Tibial nerve (tissue), 4 donors: ENCODE measurements around the gene ORC5.

ENCODE experiments used
- EP300 ChIP-seq, 2 donors: sonication (generic); formaldehyde crosslinking; IDR thresholded peaks; one replicate each; pipeline ENCODE4 v1.6.1; 2017; ENCODE audit warnings: antibody characterized with exemption in 2 of 2, mild to moderate bottlenecking in 1 of 2
- POLR2A ChIP-seq, 2 donors: fragments of 450-650 bp; IDR thresholded peaks; one replicate each; pipeline ENCODE4 v1.6.1; 2017; ENCODE audit warnings: antibody characterized with exemption in 2 of 2, mild to moderate bottlenecking in 2 of 2, moderate library complexity in 2 of 2
- TF ChIP-seq, protein P1 (sequence below), 5 experiments: fragments of 200-600 bp in 3 of 5; fragments of 450-650 bp in 2 of 5; sonication (generic) in 3 of 5; IDR thresholded peaks; one replicate each; pipeline ENCODE4 v1.5.1; 2016 to 2019; ENCODE audit warnings: antibody characterized with exemption in 5 of 5, mild to moderate bottlenecking in 3 of 5, moderate library complexity in 2 of 5

DNA sequence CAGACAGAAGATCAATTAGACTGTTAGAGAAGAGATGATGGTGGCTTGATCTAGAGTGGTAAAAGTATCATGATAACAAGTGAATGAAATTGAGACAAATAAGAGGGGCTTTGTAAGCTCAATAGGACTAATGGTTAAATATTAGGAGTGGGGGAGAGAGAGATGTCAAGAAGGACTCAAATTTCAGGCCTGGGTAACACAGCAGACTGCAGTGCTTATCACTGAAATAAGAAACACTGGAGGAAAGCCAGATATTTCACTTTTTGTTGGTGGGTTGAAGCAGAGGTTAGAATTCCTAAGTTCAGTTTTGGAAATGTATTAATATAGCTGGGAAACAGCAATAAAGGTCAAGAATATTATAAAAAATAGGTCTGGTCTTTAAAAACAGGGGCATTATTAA is 74.6 kb downstream of the ORC5 start:
- TF ChIP-seq, protein P1, sequence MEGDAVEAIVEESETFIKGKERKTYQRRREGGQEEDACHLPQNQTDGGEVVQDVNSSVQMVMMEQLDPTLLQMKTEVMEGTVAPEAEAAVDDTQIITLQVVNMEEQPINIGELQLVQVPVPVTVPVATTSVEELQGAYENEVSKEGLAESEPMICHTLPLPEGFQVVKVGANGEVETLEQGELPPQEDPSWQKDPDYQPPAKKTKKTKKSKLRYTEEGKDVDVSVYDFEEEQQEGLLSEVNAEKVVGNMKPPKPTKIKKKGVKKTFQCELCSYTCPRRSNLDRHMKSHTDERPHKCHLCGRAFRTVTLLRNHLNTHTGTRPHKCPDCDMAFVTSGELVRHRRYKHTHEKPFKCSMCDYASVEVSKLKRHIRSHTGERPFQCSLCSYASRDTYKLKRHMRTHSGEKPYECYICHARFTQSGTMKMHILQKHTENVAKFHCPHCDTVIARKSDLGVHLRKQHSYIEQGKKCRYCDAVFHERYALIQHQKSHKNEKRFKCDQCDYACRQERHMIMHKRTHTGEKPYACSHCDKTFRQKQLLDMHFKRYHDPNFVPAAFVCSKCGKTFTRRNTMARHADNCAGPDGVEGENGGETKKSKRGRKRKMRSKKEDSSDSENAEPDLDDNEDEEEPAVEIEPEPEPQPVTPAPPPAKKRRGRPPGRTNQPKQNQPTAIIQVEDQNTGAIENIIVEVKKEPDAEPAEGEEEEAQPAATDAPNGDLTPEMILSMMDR (IDR thresholded peaks at IDR 0.05): no peak
- TF ChIP-seq EP300 (IDR thresholded peaks at IDR 0.05) (no peak), POLR2A (IDR thresholded peaks at IDR 0.05) (no peak)
